Measurements from ENCODE around the gene PIWIL4.
"Not testable (repeated sequence)": the region's sequence is repeated elsewhere in the genome, so short reads cannot be mapped to it uniquely, and the experiment has no call there.

The PIWIL4 gene

GRCh38 chr11:94549146-94549545, 18.0 kb upstream of the PIWIL4 start:
- DNase-seq: no peak

DNA sequence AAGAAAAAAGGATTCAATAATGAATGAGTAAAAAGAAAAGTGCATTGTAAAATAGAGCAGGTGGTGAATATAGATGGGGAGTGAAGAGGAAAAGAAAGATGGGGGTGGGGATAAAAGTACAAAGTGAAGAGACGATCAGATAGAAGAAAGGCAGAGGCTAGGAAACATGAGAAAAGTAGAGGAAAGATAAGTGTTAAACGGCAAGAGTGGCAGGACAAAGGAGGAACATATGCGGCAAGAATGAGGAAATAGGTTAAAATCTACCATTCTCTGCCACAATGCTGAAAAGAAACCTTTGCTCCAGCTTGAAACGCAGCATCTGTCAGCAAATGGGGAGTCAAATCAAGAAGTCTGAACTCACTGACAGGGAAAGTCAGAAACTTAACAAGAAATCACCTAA, 16.7 kb upstream of the PIWIL4 start:
- no peak for DNase-seq

- DNase-seq: no peak
Observed at GRCh38 chr11:94553938-94554337, 13.2 kb upstream of the PIWIL4 start.

DNA sequence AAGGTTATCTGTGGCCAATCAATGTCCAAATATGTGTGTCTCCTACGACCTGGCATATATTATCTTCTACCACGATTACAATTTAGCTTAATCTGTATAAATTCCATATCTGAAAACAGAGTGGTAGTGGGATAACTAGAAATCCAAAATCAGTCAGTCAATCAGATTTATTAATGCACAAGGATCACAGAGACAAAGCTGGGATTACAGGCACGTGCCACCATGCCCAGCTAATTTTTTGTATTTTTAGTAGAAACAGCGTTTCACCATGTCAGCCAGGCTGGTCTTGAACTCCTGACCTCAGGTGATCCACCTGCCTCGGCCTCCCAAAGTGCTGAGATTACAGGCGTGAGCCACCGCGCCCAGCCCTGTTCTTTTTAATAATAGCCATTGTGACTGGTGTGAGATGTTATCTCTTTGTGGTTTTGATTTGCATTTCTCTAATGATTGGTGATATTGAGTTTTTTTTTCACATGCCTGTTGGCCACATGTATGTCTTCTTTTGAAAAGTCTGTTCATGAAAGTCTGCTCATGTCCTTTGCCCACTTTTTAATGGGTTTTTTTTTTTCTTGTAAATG, 11.3 kb upstream of the PIWIL4 start:
- DNase-seq: not testable (repeated sequence)

DNA sequence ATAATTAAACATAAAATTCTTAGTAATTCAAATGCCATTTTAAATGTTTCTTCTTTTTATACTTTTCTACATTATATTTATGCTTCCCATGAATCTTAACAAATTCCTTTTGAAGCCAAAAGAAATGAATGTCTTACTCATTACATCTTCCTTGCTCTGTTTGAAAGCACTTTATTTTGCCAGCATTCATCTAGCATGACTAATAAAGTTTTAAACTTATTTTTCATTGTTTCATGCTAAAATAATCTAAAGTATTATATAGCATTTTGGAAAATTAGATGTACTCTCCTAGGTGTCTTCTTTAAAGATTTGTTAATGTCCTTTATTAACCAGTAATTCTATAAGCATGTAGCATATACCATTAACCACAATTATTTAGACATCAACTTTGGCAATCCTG, 9.7 kb upstream of the PIWIL4 start:
- no peak for DNase-seq

GRCh38 chr11:94557992-94558391, 9.2 kb upstream of the PIWIL4 start:
- DNase-seq: no peak

DNA sequence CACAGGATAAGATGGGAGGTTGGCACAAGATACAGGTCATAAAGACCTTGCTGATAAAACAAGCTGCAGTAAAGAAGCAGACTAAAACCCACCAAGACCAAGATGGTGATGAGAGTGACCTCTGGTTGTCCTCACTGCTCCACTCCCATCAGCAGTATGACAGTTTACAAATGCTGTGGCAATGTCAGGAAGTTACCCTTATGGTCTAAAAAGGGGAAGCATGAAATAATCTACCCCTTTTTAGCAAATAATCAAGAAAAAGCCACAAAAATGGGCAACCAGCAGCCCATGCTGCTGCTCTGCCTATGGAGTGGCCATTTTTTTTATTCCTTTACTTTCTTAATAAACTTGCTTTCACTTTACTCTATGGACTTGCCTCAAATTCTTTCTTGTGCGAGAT, 8.7 kb upstream of the PIWIL4 start:
- no peak for DNase-seq

- DNase-seq: no peak
Observed at GRCh38 chr11:94558932-94559331, 8.2 kb upstream of the PIWIL4 start.

DNA sequence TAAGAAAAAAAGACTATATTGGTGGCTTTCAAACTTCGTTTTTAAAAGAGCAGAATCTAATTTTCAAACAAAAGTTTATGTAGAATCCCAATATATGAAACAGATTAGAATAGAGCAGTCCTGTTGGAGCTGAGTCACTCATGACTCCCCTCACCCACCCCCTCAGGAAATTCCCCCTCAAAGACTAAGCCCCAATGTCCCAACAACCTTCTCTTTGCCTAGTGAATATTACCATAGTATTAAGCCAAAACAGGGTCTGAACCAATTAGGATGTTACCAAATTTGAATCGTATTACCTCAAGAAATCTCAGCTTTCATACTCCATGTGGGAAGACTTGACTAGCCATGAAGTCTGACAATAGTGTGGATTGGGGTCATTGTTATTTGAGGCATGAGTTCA, 7.8 kb upstream of the PIWIL4 start:
- DNase-seq: no peak

- no peak for DNase-seq
Observed at GRCh38 chr11:94560834-94561233, 6.3 kb upstream of the PIWIL4 start.

- no peak for DNase-seq
Observed at GRCh38 chr11:94563176-94563847, 3.9 kb upstream of the PIWIL4 start.

GRCh38 chr11:94563848-94564467, 3.2 kb upstream of the PIWIL4 start:
- DNase-seq: no peak

- DNase-seq: no peak
Observed at GRCh38 chr11:94568200-94568599, 1.0 kb downstream of the PIWIL4 start.

- no peak for DNase-seq
Observed at GRCh38 chr11:94568717-94569116, 1.5 kb downstream of the PIWIL4 start.

- not testable (repeated sequence) for DNase-seq
Observed at GRCh38 chr11:94572975-94573374, 5.8 kb downstream of the PIWIL4 start.

- no peak for DNase-seq
Observed at GRCh38 chr11:94574193-94574961, 7.2 kb downstream of the PIWIL4 start.

DNA sequence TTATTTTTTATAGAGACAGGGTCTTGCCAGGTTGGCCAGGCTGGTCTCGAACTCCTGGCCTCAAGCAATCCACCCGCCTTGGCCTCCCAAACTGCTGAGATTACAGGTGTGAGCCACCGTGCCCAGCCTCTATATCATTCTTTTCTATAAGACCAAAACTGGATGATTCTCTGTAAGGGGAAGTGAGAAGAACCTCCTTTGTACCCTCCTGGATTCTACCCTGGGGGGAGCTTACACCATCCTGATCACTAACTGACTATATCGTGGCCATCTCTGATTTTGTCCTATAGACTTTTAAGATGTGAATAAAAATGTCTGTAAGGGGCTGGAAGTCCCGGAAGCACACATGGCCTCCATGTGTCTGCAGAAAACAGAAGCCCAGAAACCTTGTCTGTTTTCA, 9.1 kb downstream of the PIWIL4 start:
- no peak for DNase-seq

DNA sequence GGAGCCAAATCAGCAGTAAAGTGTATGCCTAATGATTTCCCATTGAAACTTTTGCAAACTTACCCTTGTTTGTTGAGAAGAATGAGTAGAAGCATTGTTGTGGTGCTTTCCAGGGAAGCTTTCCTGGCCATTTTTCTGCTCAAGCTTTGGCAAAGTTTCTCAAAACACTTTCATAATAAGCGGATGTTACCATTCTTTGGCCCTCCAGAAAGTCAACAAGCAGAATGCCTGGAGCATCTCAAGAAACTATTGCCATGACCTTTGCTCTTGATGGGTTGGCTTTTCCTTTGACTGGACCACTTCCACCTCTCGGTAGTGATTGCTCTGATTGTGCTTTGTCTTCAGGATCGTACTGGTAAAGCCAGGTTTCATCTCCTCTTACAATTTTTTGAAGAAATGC, 10.7 kb downstream of the PIWIL4 start:
- no peak for DNase-seq

GRCh38 chr11:94581926-94582325, 14.8 kb downstream of the PIWIL4 start:
- no peak for DNase-seq

- no peak for DNase-seq
Observed at GRCh38 chr11:94583213-94583865, 16.2 kb downstream of the PIWIL4 start.

- no peak for DNase-seq
Observed at GRCh38 chr11:94583866-94584500, 16.8 kb downstream of the PIWIL4 start.

DNA sequence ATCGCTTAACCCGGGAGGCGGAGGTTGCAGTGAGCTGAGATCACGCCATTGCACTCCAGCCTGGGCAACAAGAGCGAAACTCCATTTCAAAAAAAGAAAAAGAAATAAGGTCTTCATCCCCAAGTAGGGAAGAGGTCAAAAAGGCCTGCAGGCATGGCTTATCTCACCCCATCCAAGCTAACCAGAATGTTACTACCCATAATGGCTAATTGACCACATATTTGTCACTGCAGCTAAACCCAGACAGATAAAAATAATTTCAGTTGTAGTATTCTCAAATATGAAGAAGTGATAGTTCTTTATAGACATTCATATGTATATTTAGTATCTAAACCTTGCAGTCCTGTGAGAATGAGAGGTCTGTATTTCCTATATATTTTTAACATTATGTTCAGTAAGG, 17.8 kb downstream of the PIWIL4 start:
- DNase-seq: no peak

DNA sequence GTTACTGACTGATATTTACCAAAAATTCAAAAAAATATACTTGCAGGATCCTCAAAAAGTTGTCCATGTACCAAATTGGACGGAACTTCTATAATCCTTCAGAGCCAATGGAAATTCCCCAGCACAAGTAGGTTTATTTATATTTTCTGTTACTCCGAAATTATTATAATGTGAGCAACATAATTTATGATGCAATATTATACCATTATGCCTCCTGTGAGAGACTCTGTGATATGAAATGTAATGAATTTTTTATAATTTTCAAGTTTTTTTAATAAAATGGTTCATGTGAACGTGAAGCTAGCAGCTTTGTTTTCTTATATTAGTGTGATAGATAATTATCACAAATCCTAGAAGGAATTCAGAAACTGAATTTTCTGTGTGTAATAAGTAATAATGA, 18.2 kb downstream of the PIWIL4 start:
- DNase-seq: no peak
